Osteocyte (in vitro differentiated cells): Measurements from ENCODE around the gene ACMSD. TPM values are rescaled to one million over a fixed set of nuclear protein-coding genes. Genes with fewer than 3 reads are reported as not detected.

Experiments
- DNase-seq: peaks from one replicate; pipeline ENCODE4 v3.0.0; 2021; ENCODE audit warnings: mixed read lengths; ENCODE audit not compliant: unreplicated experiment; ENCODE audit errors: extremely low spot score
- H3K27ac Mint-ChIP-seq: one replicate; pipeline ENCODE4 v1.8.0; 2021; ENCODE audit warnings: mild to moderate bottlenecking, mixed read lengths; ENCODE audit not compliant: unreplicated experiment
- H3K27me3 Mint-ChIP-seq: one replicate; pipeline ENCODE4 v1.8.0; 2021; ENCODE audit warnings: mixed read lengths; ENCODE audit not compliant: unreplicated experiment
- H3K36me3 Mint-ChIP-seq: one replicate; pipeline ENCODE4 v1.8.0; 2021; ENCODE audit warnings: mixed read lengths; ENCODE audit not compliant: unreplicated experiment
- H3K4me1 Mint-ChIP-seq: one replicate; pipeline ENCODE4 v1.8.0; 2021; ENCODE audit warnings: mixed read lengths; ENCODE audit not compliant: unreplicated experiment
- H3K4me3 Mint-ChIP-seq: one replicate; pipeline ENCODE4 v1.8.0; 2021; ENCODE audit warnings: mild to moderate bottlenecking, moderate library complexity, mixed read lengths; ENCODE audit not compliant: unreplicated experiment
- H3K9me3 Mint-ChIP-seq: one replicate; pipeline ENCODE4 v1.8.0; 2021; ENCODE audit warnings: mixed read lengths; ENCODE audit not compliant: unreplicated experiment
- CTCF ChIP-seq: fragments of 200-600 bp; sonication (generic); IDR thresholded peaks from 2 replicates; pipeline ENCODE4 v1.5.0; 2021; ENCODE audit warnings: antibody characterized with exemption, mild to moderate bottlenecking, moderate library complexity
- total RNA-seq: library from RNA; stranded (reverse); gene quantifications from 2 replicates; pipeline ENCODE4 v1.2.1, GENCODE V29; 2021

Gene ACMSD
- total RNA-seq, 1 donor from 2014 or later = not detected

GRCh38 chr2:134836986-134837385, 1.4 kb upstream of the ACMSD start:
- Mint-ChIP-seq H3K36me3 (no peaks in the 10 kb centered on the region), H3K9me3 (peaks cover 14% of the 10 kb centered on the region), H3K4me1 (peaks cover 7% of the 10 kb centered on the region), H3K4me3 (no peak overlapping the region), H3K27me3 (peaks cover 2% of the 10 kb centered on the region), H3K27ac (no peak overlapping the region)
- no peak for DNase-seq
- no peak for TF ChIP-seq CTCF

GRCh38 chr2:134839649-134840048, 1.2 kb downstream of the ACMSD start:
- Mint-ChIP-seq H3K4me1 (peaks cover 7% of the 10 kb centered on the region), H3K36me3 (no peaks in the 10 kb centered on the region), H3K27ac (no peak overlapping the region), H3K27me3 (no peaks in the 10 kb centered on the region), H3K4me3 (no peak overlapping the region), H3K9me3 (peaks cover 14% of the 10 kb centered on the region)
- no peak for TF ChIP-seq CTCF
- no peak for DNase-seq

- no peak for DNase-seq
- Mint-ChIP-seq H3K27ac (no peak overlapping the region), H3K4me1 (no peaks in the 10 kb centered on the region), H3K4me3 (no peak overlapping the region), H3K27me3 (no peaks in the 10 kb centered on the region), H3K36me3 (no peaks in the 10 kb centered on the region), H3K9me3 (no peaks in the 10 kb centered on the region)
- no peak for TF ChIP-seq CTCF
Observed at GRCh38 chr2:134842930-134843490, 4.6 kb downstream of the ACMSD start.

- no peak overlapping the region for H3K4me3 Mint-ChIP-seq
- no peaks in the 10 kb centered on the region for H3K9me3 Mint-ChIP-seq
- H3K4me1 Mint-ChIP-seq = no peaks in the 10 kb centered on the region
- H3K36me3 Mint-ChIP-seq = no peaks in the 10 kb centered on the region
- no peak overlapping the region for H3K27ac Mint-ChIP-seq
- H3K27me3 Mint-ChIP-seq = no peaks in the 10 kb centered on the region
- no peak for TF ChIP-seq CTCF
- no peak for DNase-seq
Observed at GRCh38 chr2:134843968-134844367, 5.6 kb downstream of the ACMSD start.

- no peak for DNase-seq
- no peak overlapping the region for H3K27ac Mint-ChIP-seq
- H3K4me3 Mint-ChIP-seq = no peak overlapping the region
- H3K27me3 Mint-ChIP-seq = no peaks in the 10 kb centered on the region
- TF ChIP-seq CTCF = no peak
- H3K36me3 Mint-ChIP-seq = no peaks in the 10 kb centered on the region
- no peaks in the 10 kb centered on the region for H3K9me3 Mint-ChIP-seq
- H3K4me1 Mint-ChIP-seq = no peaks in the 10 kb centered on the region
Observed at GRCh38 chr2:134845028-134845427, 6.6 kb downstream of the ACMSD start.
